Prostate gland (tissue), 2 donors: ENCODE results near the gene IFT43.

Source experiments
- CTCF ChIP-seq, 4 experiments: fragments of 200-600 bp in 2 of 4; fragments of 450-650 bp in 2 of 4; sonication (generic) in 2 of 4; IDR thresholded peaks; 1 replicate in 3 of 4; 2 replicates in 1 of 4; pipeline ENCODE4 v1.5.1; 2016 to 2019; ENCODE audit warnings: antibody characterized with exemption in 4 of 4, mild to moderate bottlenecking in 2 of 4, moderate library complexity in 2 of 4
- POLR2AphosphoS5 ChIP-seq: sonication (generic); formaldehyde crosslinking; IDR thresholded peaks from one replicate; pipeline ENCODE4 v1.6.1; 2017; ENCODE audit warnings: antibody characterized with exemption

- no peak for TF ChIP-seq CTCF (IDR thresholded peaks at IDR 0.05)
- no peak for TF ChIP-seq POLR2AphosphoS5
Observed at GRCh38 chr14:76125511-76125910, 139.9 kb downstream of the IFT43 start.
